Occipital lobe (tissue), 2 donors: ENCODE data around the gene TMEM131. TPM values are rescaled to one million over a fixed set of nuclear protein-coding genes. Genes with fewer than 3 reads are reported as not detected.

Experiments used
- DNase-seq: peaks from one replicate; lab custom pipeline; 2025; lab: John Stamatoyannopoulos, UW
- total RNA-seq: library from RNA; depleted of rRNA; stranded (reverse); fragments of >200 nt; gene quantifications from one replicate; pipeline ENCODE4 v1.2.3, GENCODE V29; 2014

The TMEM131 gene
- total RNA-seq, 1 donor from 2014 or later = 42.9 TPM

GRCh38 chr2:97739893-97740245, 255.9 kb downstream of the TMEM131 start:
- no peak for DNase-seq

- no peak for DNase-seq
Measured at GRCh38 chr2:97739020-97739892, 256.5 kb downstream of the TMEM131 start.

GRCh38 chr2:97738179-97739019, 257.3 kb downstream of the TMEM131 start:
- DNase-seq = no peak

GRCh38 chr2:97737421-97738178, 258.1 kb downstream of the TMEM131 start:
- DNase-seq = no peak

GRCh38 chr2:97736608-97737330, 259.0 kb downstream of the TMEM131 start:
- no peak for DNase-seq

- DNase-seq = no peak
Measured at GRCh38 chr2:97736185-97736584, 259.6 kb downstream of the TMEM131 start.

- DNase-seq = no peak
Measured at GRCh38 chr2:97735161-97735561, 260.6 kb downstream of the TMEM131 start.

GRCh38 chr2:97734061-97735051, 261.4 kb downstream of the TMEM131 start:
- no peak for DNase-seq

GRCh38 chr2:97733341-97734035, 262.3 kb downstream of the TMEM131 start:
- no peak for DNase-seq

- no peak for DNase-seq
Measured at GRCh38 chr2:97732436-97733340, 263.1 kb downstream of the TMEM131 start.

GRCh38 chr2:97731274-97732020, 264.3 kb downstream of the TMEM131 start:
- no peak for DNase-seq

GRCh38 chr2:97730245-97730644, 265.5 kb downstream of the TMEM131 start:
- DNase-seq = no peak

- peak; percentile 65 for DNase-seq
Measured at GRCh38 chr2:97728091-97728731, 267.5 kb downstream of the TMEM131 start.

GRCh38 chr2:97727296-97727695, 268.5 kb downstream of the TMEM131 start:
- DNase-seq = no peak

- no peak for DNase-seq
Measured at GRCh38 chr2:97726261-97727064, 269.3 kb downstream of the TMEM131 start.
